ENCODE results near the gene PTBP3.

DNA sequence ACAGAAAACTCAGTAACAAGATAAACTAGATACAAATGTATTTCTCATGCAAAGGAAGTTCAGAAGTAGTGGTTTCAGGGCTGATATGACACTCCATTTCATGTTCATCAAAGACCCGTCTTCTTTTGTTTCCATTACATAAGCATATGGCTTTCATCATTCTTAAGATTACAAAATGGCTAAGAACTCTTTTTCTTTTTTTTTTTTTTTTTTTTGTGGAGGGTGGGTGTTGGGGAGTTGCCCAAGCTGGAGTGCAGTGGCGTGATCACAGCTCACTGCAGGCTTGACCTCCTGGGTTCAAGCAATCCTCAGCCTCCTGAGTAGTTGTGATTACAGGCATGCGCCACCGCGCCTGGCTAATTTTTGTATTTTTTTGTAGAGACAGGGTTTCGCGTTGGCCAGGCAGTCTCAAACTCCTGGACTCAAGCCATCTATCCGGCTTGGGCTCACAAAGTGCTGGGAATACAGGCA is 22.0 kb upstream of the PTBP3 start:
- TF ChIP-seq, protein P1, sequence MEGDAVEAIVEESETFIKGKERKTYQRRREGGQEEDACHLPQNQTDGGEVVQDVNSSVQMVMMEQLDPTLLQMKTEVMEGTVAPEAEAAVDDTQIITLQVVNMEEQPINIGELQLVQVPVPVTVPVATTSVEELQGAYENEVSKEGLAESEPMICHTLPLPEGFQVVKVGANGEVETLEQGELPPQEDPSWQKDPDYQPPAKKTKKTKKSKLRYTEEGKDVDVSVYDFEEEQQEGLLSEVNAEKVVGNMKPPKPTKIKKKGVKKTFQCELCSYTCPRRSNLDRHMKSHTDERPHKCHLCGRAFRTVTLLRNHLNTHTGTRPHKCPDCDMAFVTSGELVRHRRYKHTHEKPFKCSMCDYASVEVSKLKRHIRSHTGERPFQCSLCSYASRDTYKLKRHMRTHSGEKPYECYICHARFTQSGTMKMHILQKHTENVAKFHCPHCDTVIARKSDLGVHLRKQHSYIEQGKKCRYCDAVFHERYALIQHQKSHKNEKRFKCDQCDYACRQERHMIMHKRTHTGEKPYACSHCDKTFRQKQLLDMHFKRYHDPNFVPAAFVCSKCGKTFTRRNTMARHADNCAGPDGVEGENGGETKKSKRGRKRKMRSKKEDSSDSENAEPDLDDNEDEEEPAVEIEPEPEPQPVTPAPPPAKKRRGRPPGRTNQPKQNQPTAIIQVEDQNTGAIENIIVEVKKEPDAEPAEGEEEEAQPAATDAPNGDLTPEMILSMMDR (conservative IDR thresholded peaks at IDR 0.05), result no peak
- TF ChIP-seq EZH2 (IDR thresholded peaks at IDR 0.05; ENCODE audit: low read depth), result no peak
